ENCODE results near the gene PCCA.

- no peak for TF ChIP-seq CTCF (conservative IDR thresholded peaks at IDR 0.05)
- TF ChIP-seq EZH2 (IDR thresholded peaks at IDR 0.05; ENCODE audit: low read depth) = no peak
Measured at GRCh38 chr13:100244431-100244830, 155.5 kb downstream of the PCCA start.

Data from PC-9 (cell line).